Left lung (tissue), 10 donors: Measurements from ENCODE around the gene LHFPL3. TPM values are rescaled to one million over a fixed set of nuclear protein-coding genes. Genes with fewer than 3 reads are reported as not detected.

ENCODE experiments used
- ATAC-seq: fragments of 200-7000 bp; cut with Tn5 transposase; one replicate; pipeline ENCODE4 v1.9.1; 2020; ENCODE audit warnings: moderate library complexity
- DNase-seq, 4 donors: peaks; one replicate each; pipeline ENCODE4 v3.0.0-alpha.2; 2013 to 2020
- H3K27ac ChIP-seq, 2 donors: fragments of 200-600 bp; sonication (generic) in 1 of 2; one replicate each; pipeline versions ENCODE4 v1.5.0 to v1.8.0; 2020 to 2021
- H3K27me3 ChIP-seq, 2 donors: fragments of 200-600 bp; sonication (generic) in 1 of 2; one replicate each; pipeline versions ENCODE4 v1.5.0 to v1.8.0; 2020 to 2021
- H3K36me3 ChIP-seq, 2 donors: fragments of 200-600 bp; sonication (generic) in 1 of 2; one replicate each; pipeline versions ENCODE4 v1.5.0 to v1.8.0; 2020 to 2021
- H3K4me1 ChIP-seq, 2 donors: fragments of 200-600 bp; one replicate each; pipeline ENCODE4 v1.8.0; 2021
- H3K4me3 ChIP-seq, 2 donors: fragments of 200-600 bp; sonication (generic) in 1 of 2; one replicate each; pipeline versions ENCODE4 v1.5.0 to v1.8.0; 2020 to 2021; ENCODE audit warnings: mild to moderate bottlenecking in 1 of 2
- H3K9me3 ChIP-seq, 2 donors: fragments of 200-600 bp; sonication (generic) in 1 of 2; one replicate each; pipeline versions ENCODE4 v1.5.0 to v1.8.0; 2020 to 2021
- intact Hi-C, 2 donors: fragments of 100-400 bp; cut with DNase I; formaldehyde crosslinking; loops; one replicate each; pipeline versions ENCODE4 v1.11.2 to v1.14.2; 2022
- polyA plus RNA-seq, 6 donors: library from polyadenylated mRNA; unstranded; fragments of 120-200 nt; gene quantifications; one replicate each; pipeline ENCODE4 v1.2.1, GENCODE V29; 2013; ENCODE audit not compliant: insufficient read length in 6 of 6
- total RNA-seq, 2 donors: library from RNA; stranded (reverse); fragmentation: NEBNext Ultra II Directional; extraction: Animal tissue kit (Norgen Biotek cat#: 25700); gene quantifications; one replicate each; pipeline ENCODE4 v1.2.1, GENCODE V29; 2021
- TF ChIP-seq, protein P1 (sequence below), 2 donors: fragments of 200-600 bp; sonication (generic) in 1 of 2; IDR thresholded peaks; one replicate each; pipeline versions ENCODE4 v1.5.0 to v1.8.0; 2021; ENCODE audit warnings: antibody characterized with exemption in 2 of 2
- donor health status: DM: no; HTN: yes; CAD: no.
- donor health status: DM: no; HTN: no; CAD: no.

Gene LHFPL3
- total and polyA plus RNA-seq, 8 donors = 1.0 to 3.7 (median 2.5) TPM; not detected in 2

- Histone ChIP-seq H3K9me3 (no peaks in the 10 kb centered on the region), H3K36me3 (no peaks in the 10 kb centered on the region), H3K4me3 (no peak overlapping the region), H3K27ac (no peak overlapping the region), H3K27me3 (no peaks in the 10 kb centered on the region), H3K4me1 (no peaks in the 10 kb centered on the region)
- intact Hi-C loops = no loop called here
- ATAC-seq = no peak
- TF ChIP-seq, protein P1, sequence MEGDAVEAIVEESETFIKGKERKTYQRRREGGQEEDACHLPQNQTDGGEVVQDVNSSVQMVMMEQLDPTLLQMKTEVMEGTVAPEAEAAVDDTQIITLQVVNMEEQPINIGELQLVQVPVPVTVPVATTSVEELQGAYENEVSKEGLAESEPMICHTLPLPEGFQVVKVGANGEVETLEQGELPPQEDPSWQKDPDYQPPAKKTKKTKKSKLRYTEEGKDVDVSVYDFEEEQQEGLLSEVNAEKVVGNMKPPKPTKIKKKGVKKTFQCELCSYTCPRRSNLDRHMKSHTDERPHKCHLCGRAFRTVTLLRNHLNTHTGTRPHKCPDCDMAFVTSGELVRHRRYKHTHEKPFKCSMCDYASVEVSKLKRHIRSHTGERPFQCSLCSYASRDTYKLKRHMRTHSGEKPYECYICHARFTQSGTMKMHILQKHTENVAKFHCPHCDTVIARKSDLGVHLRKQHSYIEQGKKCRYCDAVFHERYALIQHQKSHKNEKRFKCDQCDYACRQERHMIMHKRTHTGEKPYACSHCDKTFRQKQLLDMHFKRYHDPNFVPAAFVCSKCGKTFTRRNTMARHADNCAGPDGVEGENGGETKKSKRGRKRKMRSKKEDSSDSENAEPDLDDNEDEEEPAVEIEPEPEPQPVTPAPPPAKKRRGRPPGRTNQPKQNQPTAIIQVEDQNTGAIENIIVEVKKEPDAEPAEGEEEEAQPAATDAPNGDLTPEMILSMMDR (IDR thresholded peaks at IDR 0.05) = no peak
- DNase-seq = no peak
These were observed 32.1 kb upstream of the LHFPL3 start for GRCh38 chr7:104296266-104296665.

DNA sequence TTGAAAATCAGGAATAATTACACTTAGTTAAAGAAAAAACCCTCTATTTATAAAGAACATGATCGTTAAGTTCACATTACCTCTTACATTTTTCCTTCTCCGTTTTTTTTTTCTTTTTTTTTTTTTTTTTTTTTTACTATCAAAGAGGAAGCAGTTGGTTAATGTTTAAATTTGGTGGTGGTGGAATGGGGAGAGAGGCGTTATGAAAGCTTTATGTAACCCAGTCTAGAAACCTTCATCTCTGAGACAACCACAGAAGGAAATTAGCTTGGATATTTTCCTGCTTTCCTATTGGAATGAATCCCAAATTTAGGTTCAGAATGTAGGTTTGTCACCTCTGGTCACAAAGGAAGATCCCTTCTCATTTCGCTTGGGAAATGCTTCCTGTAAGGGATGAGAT is 31.5 kb upstream of the LHFPL3 start:
- no peak overlapping the region for H3K27ac ChIP-seq
- no peaks in the 10 kb centered on the region for H3K9me3 ChIP-seq
- H3K4me1 ChIP-seq = no peaks in the 10 kb centered on the region
- ATAC-seq (no peak), DNase-seq (no peak)
- no peaks in the 10 kb centered on the region for H3K36me3 ChIP-seq
- intact Hi-C loops = no loop called here
- TF ChIP-seq, protein P1 (IDR thresholded peaks at IDR 0.05) = no peak
- no peak overlapping the region for H3K4me3 ChIP-seq
- no peaks in the 10 kb centered on the region for H3K27me3 ChIP-seq

DNA sequence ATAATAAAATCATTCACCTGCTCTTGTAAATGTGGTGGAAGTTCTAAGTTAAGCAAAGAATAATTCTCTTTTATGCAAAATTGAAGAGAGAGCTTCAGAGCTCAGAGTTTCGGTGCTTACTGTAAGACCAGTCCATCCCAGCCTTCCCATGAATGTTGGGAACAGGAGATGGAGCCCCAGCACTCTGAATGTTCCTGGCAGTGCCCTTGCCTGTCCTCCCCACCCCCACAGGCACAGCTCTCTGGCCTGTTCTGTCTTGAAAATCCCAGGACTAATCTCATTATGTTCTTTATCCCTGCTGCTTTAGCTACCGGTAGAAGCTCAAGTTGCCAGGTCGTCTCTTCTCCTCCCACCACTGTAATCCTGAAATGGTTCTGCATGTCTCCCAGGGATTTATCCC is 29.1 kb upstream of the LHFPL3 start:
- TF ChIP-seq, protein P1 (IDR thresholded peaks at IDR 0.05) = no peak
- Histone ChIP-seq H3K27me3 (no peaks in the 10 kb centered on the region), H3K4me1 (no peaks in the 10 kb centered on the region), H3K27ac (no peak overlapping the region), H3K4me3 (no peak overlapping the region), H3K36me3 (no peaks in the 10 kb centered on the region), H3K9me3 (no peaks in the 10 kb centered on the region)
- peak in 1 of 4 donors; percentile 8 for DNase-seq
- ATAC-seq = no peak
- intact Hi-C loops = no loop called here

DNA sequence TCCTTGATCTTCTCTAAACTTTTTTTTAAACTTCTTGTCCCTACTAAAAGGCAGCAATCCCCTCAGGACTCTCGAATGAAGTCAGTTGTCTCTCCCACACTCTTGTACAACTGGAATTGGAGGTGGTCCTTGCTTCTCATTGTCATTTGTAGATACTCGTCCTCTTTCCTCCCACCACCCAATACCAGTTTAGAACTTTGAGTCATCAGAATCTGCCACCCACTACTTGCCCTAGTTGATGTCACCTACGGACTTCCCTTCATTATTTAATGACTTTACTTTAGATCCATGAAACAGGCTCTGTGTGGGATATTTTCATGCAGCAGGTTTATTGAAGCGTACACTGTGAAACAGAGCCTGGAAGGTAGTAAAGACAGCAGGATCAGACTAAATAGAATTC is 28.6 kb upstream of the LHFPL3 start:
- no peak overlapping the region for H3K27ac ChIP-seq
- H3K27me3 ChIP-seq = no peaks in the 10 kb centered on the region
- TF ChIP-seq, protein P1 (IDR thresholded peaks at IDR 0.05) = no peak
- no peak for ATAC-seq
- intact Hi-C loops = no loop called here
- no peaks in the 10 kb centered on the region for H3K4me1 ChIP-seq
- DNase-seq = no peak
- H3K9me3 ChIP-seq = no peaks in the 10 kb centered on the region
- H3K36me3 ChIP-seq = no peaks in the 10 kb centered on the region
- no peak overlapping the region for H3K4me3 ChIP-seq

DNA sequence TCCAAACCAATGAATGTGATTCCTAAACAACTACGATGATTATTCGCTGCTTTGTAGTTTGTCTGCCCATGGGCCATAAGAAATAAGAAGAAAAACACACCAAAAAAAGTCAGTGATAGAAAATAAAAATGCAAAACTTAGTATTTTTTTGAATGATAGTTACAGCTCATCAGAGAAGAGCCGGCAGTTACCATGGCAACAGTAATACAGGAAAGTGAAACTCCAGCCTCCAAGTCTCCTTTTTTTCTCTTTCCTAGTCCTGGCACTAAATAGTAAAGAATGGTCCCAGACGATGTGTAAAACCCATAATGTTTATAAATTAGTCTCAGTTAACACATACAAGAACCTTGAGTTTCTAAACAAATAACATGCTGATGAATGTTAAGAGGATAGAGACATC is 21.6 kb upstream of the LHFPL3 start:
- Histone ChIP-seq H3K36me3 (no peaks in the 10 kb centered on the region), H3K27ac (no peak overlapping the region), H3K27me3 (no peaks in the 10 kb centered on the region), H3K9me3 (no peaks in the 10 kb centered on the region), H3K4me1 (no peaks in the 10 kb centered on the region), H3K4me3 (no peak overlapping the region)
- ATAC-seq (no peak), DNase-seq (no peak)
- intact Hi-C loops = no loop called here
- TF ChIP-seq, protein P1 (IDR thresholded peaks at IDR 0.05) = no peak
